Activated naive CD4-positive, alpha-beta T cell treated with anti-CD3 and anti-CD28 coated beads, Interleukin-2, amount 50 U/mL, for 16 hours (primary cell): Measurements from ENCODE around the gene ACTMAP.
"Not testable (repeated sequence)": the region's sequence is repeated elsewhere in the genome, so short reads cannot be mapped to it uniquely, and the experiment has no call there.

Source experiments
- DNase-seq: peaks from one replicate; pipeline ENCODE4 v3.0.0-alpha.2; 2020

Gene ACTMAP

GRCh38 chr19:40775632-40776022 lies 25.4 kb upstream of the ACTMAP start:
- DNase-seq, result no peak

DNA sequence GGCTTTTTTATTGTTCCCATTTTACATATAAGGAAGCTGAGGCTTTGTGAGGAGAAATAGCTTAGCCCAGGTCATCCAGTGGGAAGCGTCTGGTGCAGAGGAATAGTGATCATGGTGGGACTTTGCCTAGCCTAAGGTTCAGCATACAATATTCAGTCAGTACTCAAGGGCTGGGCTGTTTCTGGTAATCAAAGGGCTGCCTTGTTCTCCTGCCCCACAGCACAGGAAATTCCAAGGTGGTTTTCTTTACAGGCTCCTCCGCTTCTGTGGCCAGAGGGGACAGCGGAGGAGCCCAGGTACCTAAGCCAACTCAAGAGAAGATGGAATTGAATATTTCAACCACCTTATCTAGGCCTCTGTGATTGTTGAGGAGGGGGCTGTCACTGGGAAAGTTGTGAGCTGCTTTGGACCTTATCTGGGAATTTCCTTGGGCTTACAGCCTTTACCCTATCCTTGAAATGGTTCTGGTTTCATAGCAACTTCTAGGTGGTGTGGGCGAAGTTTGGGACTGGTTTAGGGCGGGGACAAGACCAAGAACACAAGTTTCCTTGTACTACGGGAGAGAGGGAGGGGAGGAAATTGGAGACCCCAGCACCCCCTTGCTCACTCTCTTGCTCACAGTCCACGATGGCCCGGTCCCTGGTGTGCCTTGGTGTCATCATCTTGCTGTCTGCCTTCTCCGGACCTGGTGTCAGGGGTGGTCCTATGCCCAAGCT lies 24.8 kb upstream of the ACTMAP start, which contains the start of gene MIA:
MIA (plus strand) TSS at position 606 of the 716 bp plus-strand sequence; CDS start at position 628, 22 bp downstream.
- DNase-seq, result no peak

DNA sequence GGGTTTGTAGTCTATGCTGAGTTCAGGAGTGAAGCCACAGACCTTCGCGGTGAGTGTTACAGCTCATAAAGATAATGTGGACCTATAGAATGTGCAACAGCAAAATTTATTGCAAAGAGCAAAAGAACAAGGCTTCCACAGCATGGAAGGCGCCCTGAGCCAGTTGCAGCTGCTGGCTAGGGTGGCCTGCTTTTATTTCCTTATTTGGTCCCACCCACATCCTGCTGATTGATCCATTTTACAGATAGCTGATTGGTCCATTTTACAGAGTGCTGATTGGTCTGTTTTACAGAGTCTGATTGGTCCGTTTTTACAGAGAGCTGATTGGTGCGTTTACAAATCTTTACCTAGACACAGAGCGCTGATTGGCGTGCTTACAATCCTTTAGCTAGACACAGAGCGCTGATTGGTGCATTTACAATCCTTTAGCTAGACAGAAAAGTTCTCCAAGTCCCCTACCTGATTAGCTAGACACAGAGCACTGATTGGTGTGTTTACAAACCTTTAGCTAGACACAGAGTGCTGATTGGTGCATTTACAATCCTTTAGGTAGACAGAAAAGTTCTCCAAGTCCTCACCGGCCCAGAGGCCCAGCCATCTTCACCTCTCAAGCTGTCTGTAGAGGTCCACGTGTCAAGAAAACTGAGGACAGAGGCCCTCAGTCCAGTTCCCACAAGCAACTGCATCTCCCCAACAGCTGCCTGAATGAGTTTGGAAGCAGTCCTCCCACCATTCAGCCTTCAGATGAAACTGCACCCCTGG lies 21.0 kb upstream of the ACTMAP start:
- not testable (repeated sequence) for DNase-seq

DNA sequence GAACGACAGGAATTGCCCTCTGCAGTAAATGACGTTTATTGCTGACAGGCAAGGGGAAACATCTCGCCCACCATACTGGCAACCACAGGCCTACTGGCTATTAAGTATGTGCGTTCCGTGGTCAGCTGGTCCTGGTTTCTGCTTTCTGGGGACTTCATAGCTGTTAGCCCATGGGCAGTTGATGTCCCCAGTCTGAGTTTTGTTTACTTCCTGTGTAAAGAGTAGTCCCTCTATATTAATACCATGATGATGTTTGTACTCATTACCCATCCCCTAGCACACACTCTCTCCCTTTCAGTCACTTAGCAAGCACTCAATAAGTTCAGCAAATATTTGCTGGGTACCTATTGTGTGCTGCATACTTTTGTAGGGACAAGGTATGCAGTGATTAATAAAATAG lies 18.6 kb upstream of the ACTMAP start:
- no peak for DNase-seq

- DNase-seq, result not testable (repeated sequence)
These were observed 16.1 kb upstream of the ACTMAP start for GRCh38 chr19:40766385-40766784.

GRCh38 chr19:40763963-40764362 lies 13.7 kb upstream of the ACTMAP start:
- no peak for DNase-seq

DNA sequence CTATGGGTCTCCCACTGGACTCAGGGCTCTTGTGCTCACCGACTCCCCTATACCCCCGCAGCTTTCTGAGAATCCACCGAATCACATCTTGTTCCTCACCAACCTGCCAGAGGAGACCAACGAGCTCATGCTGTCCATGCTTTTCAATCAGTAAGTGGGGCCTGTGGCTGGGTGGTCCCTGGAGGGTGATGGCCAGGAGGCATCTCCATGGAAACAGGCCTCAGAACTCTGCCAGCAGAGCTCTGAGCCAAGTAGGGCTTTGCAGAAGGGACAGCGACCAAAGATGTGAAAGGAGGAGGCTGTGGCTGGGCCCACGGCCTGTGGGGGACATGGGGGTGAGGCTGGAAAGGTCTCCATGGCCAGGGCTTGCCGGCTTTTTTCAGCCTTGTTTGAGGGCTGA lies 13.2 kb upstream of the ACTMAP start:
- no peak for DNase-seq

DNA sequence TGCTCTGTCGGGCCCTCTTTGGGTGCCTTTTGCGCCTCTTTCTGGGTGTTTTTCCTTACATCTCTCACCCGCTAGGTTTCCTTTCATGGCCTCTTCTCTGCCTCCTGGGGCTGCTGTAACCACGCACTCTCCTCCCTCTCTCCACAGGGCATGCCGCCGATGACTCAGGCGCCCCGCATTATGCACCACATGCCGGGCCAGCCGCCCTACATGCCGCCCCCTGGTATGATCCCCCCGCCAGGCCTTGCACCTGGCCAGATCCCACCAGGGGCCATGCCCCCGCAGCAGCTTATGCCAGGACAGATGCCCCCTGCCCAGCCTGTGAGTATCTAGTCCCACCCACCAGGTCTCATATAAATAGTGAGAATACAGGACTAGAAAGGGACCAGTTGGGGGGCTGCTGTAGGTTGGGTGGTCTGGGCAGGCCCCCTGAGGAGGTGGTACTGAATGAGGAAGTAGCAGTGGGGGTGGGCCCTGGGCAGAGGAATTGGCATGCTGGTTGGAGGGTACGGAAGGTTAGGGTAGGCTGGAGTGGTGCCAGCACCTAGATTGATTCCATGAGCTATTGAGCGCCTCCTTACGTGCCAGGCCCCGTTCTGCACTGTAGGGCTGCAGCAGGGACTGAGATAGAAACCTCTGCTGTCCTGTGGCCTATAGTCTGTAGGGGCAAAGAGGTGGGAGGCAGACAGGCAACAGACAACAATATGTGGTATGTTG lies 12.6 kb upstream of the ACTMAP start:
- no peak for DNase-seq

DNA sequence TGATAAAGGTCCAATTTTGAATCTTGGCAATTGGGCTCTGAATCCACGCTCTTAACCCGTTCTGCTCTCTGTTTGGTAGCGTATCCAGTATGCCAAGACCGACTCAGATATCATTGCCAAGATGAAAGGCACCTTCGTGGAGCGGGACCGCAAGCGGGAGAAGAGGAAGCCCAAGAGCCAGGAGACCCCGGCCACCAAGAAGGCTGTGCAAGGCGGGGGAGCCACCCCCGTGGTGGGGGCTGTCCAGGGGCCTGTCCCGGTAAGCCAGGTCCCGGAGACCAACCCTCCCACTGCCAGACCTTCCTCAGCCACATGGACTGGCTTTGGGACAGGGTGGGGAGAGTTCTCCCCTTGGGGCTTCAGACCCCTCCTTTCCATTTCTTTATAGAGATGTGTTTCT lies 9.1 kb upstream of the ACTMAP start:
- DNase-seq, result no peak

GRCh38 chr19:40758491-40758890 lies 8.2 kb upstream of the ACTMAP start:
- DNase-seq, result no peak

GRCh38 chr19:40756502-40757110 lies 6.3 kb upstream of the ACTMAP start:
- no peak for DNase-seq

GRCh38 chr19:40755791-40756190 lies 5.5 kb upstream of the ACTMAP start:
- DNase-seq, result no peak

- no peak for DNase-seq
These were observed 5.0 kb upstream of the ACTMAP start for GRCh38 chr19:40755248-40755624.

DNA sequence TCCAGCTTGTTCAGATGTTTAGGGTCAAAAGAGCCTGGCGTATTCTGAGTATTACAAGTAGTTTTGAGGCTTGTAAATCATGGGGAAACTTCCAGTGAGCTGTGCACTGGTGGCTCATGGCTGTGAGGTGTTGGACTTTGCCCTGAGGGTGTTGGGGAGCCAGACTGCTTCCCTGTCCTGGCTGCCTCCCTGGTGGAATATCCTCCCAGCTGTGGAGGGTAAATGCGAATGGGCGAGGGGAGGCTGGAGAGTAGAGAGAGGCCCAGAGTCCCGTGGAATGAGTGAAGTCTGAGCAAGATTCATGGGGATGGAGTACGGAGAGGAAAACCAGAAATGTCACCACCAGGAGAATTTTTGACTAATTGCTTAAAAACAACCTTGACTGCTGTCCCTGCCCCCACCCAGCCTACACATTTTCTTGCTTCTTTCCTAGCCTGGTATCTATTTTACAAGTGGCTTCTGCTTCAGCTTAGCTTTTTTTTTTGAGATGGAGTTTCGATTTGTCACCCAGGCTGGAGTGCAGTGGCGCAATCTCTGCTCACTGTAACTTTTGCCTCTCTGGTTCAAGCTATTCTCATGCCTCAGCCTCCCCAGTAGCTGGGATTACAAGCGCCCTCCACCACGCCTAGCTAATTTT lies 4.5 kb upstream of the ACTMAP start:
- peak; percentile 77 for DNase-seq

DNA sequence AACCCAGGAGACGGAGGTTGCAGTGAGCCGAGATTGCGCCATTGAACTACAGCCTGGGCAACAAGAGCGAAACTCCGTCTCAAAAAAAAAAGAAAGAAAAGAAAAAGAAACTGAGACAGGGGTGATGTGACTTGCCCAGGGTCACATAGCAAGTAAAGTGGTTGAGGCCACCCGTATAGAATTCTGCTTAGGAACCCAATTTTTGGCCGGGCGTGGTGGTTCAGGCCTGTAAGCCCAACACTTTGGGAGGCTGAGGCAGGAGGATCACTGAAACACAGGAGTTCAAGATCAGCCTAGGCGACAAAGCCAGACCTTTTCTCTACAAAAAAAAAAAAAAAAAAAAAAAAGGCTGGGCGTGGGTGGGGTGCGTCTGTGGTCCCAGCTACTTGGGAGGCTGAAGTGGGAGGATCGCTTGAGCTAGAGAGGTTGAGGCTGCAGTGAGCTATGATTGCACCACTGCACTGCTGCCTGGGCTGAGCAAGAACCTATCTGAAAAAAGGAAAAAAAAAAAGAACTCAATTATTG lies 2.0 kb upstream of the ACTMAP start:
- no peak for DNase-seq

DNA sequence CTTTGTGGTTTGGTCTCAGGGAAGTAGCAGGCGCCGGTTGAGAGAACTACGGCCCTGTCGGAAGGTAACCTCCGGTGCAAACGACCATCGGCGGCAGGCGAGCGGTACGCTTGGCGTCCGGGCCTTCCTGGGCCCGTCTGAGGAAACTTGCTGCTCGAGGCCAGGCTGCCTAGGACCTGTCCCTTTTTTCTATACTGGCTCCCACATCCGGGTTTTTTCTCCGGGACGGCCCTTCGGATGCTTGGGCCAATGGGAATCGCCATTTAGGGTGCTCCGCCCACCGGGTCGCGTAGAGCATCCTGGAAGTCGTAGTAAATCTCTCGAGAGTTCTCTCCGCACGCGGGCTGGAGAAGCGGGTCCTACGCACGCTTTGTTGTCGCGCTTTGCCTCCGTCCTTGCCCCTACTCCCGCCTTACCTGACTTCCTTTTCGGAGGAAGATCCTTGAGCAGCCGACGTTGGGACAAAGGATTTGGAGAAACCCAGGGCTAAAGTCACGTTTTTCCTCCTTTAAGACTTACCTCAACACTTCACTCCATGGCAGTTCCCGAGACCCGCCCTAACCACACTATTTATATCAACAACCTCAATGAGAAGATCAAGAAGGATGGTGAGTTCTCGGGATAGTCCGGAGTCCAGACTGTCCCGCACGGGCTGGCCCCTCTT lies 729 bp upstream of the ACTMAP start, which contains the start of gene SNRPA:
SNRPA (plus strand) TSS at position 330 of the 664 bp plus-strand sequence; CDS start at position 536, 206 bp downstream.
- peak; percentile 97 for DNase-seq

DNA sequence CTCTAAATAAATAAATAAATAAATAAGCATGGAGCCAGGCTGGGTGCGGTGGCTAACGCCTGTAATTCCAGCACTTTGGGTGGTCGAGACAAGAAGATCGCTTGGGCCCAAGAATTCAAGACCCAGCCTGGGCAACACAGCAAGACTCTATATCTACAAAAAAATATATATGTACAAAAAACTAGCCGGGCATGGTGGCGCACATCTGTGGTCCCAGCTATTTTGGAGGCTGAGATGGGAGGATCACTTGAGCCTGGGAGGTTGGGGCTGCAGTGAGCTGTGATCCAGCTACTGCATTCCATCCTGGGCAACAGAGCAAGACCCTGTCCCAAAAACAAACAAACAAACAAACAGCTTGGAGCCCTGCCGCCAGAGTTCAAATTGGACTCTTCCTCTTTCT lies 2.7 kb downstream of the ACTMAP start:
- DNase-seq, result no peak

DNA sequence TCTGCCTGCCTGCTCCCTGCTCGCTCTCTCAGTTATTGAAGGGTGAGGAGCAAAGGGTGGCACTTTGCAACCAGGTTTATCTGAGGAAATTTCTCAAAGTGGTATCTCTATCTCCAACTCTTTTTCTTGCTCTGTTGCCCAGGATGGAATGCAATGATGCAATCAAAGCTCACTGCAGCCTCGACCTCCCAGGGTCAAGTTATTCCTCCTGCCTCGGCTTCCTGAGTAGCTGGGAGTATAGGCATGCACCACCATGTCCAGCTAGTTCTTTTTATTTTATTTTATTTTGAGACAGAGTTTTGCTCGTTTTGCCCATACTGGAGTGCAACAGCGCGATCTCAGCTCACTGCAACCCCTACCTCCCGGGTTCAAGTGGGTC lies 4.9 kb downstream of the ACTMAP start:
- no peak for DNase-seq

- peak; percentile 29 for DNase-seq
These were observed 5.5 kb downstream of the ACTMAP start for GRCh38 chr19:40744554-40745401.

- DNase-seq, result no peak
These were observed 6.4 kb downstream of the ACTMAP start for GRCh38 chr19:40743926-40744325.

DNA sequence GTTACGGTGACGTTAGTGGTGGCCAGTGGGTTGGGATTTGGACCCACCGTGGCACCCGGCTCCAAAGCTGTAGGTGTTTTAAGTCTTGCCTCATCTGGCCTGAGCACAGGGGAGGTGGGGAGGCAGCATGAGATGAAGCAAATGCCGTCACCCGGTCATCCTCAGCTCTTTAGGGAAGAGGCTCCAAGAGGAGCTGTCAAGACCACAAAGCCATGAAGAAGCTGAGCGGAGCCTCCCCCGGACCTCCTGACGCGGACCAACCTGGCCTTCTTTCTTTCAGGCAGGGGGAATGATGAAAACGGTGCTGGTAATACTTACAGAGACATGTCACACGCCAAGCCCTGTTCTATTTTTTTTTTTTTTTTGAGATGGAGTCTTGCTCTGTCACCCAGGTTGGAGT lies 7.4 kb downstream of the ACTMAP start:
- no peak for DNase-seq
